ENCODE data around the gene MTX3. TPM values are rescaled to one million over a fixed set of nuclear protein-coding genes. Genes with fewer than 3 reads are reported as not detected.

MTX3 gene
- total and polyA plus RNA-seq, 4 donors, result 4.2 to 22.6 (median 9.1) TPM

GRCh38 chr5:79975422-79975821, 15.6 kb downstream of the MTX3 start:
- 98% methylated on average over 5 of the region's 5 CpGs for WGBS, 2 donors
- H3K4me1 ChIP-seq (ENCODE audit: control insufficient read depth in 5 of 5, insufficient read depth in 5 of 5, low read length in 5 of 5), result peaks cover 0 to 3% (median 0%) of the 10 kb centered on the region in 5 donors
- ATAC-seq (ENCODE audit: insufficient read depth, low FRiP score), result no peak
- no peak for DNase-seq
- no peak overlapping the region for H3K4me3 ChIP-seq
- H3K36me3 ChIP-seq (ENCODE audit: control insufficient read depth in 4 of 4, insufficient read depth in 4 of 4, low read length in 4 of 4), result peaks cover 0 to 13% (median 6%) of the 10 kb centered on the region in 4 donors
- peaks cover 0 to 2% (median 0%) of the 10 kb centered on the region in 3 donors for H3K27me3 ChIP-seq (ENCODE audit: control insufficient read depth in 3 of 3, insufficient read depth in 3 of 3, low read length in 2 of 3)
- no peak overlapping the region for H3K9ac ChIP-seq (ENCODE audit: insufficient read depth in 1 of 2, low read length in 2 of 2)
- H3K9me3 ChIP-seq (ENCODE audit: control insufficient read depth in 4 of 4, insufficient read depth in 3 of 4, low read length in 3 of 4), result no peaks in the 10 kb centered on the region
- H3K27ac ChIP-seq (ENCODE audit: low read depth in 1 of 2, low read length in 1 of 2), result no peak overlapping the region
- TF ChIP-seq CTCF (IDR thresholded peaks at IDR 0.05; ENCODE audit: control extremely low read depth, extremely low read depth), result no peak

- Histone ChIP-seq H3K27me3 (ENCODE audit: control insufficient read depth in 3 of 3, insufficient read depth in 3 of 3, low read length in 2 of 3) (peaks cover 0 to 2% (median 0%) of the 10 kb centered on the region in 3 donors), H3K36me3 (ENCODE audit: control insufficient read depth in 4 of 4, insufficient read depth in 4 of 4, low read length in 4 of 4) (peaks cover 0 to 13% (median 6%) of the 10 kb centered on the region in 4 donors), H3K27ac (ENCODE audit: low read depth in 1 of 2, low read length in 1 of 2) (no peak overlapping the region), H3K4me1 (ENCODE audit: control insufficient read depth in 5 of 5, insufficient read depth in 5 of 5, low read length in 5 of 5) (peaks cover 0 to 3% (median 0%) of the 10 kb centered on the region in 5 donors), H3K9ac (ENCODE audit: insufficient read depth in 1 of 2, low read length in 2 of 2) (no peak overlapping the region), H3K9me3 (ENCODE audit: control insufficient read depth in 4 of 4, insufficient read depth in 3 of 4, low read length in 3 of 4) (no peaks in the 10 kb centered on the region), H3K4me3 (no peak overlapping the region)
- WGBS, 2 donors, result 87 to 91% methylated on average over 2 of the region's 2 CpGs
- ATAC-seq (ENCODE audit: insufficient read depth, low FRiP score), result no peak
- DNase-seq, result peak in 2 of 3 donors; percentile 1 to 19
- TF ChIP-seq CTCF (IDR thresholded peaks at IDR 0.05; ENCODE audit: control extremely low read depth, extremely low read depth), result no peak
These were observed 16.2 kb downstream of the MTX3 start for GRCh38 chr5:79974886-79975285.

DNA sequence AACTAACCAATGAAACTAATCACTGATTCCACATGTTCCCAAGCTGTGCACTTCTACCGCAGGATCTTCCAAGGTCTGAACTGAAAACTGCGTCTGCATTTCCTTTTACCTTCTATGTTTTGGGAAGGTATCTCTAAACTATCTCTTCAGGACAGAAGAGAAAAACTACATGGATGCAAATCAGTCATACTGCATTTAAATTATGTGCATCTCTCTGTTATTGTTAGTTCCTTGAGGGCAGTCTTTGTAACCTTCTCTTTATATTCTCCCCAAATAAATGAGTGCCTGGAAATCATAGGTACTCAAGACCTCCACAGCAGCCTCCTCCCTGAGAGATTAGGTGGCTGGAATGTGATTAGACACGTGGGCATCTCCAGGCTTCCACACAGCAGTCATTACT, 17.1 kb downstream of the MTX3 start:
- ATAC-seq (ENCODE audit: insufficient read depth, low FRiP score), result no peak
- no peaks in the 10 kb centered on the region for H3K9me3 ChIP-seq (ENCODE audit: control insufficient read depth in 4 of 4, insufficient read depth in 3 of 4, low read length in 3 of 4)
- H3K27ac ChIP-seq (ENCODE audit: low read depth in 1 of 2, low read length in 1 of 2), result no peak overlapping the region
- no peak for DNase-seq
- TF ChIP-seq CTCF (IDR thresholded peaks at IDR 0.05; ENCODE audit: control extremely low read depth, extremely low read depth), result no peak
- H3K27me3 ChIP-seq (ENCODE audit: control insufficient read depth in 3 of 3, insufficient read depth in 3 of 3, low read length in 2 of 3), result peaks cover 0 to 2% (median 0%) of the 10 kb centered on the region in 3 donors
- H3K4me3 ChIP-seq, result no peak overlapping the region
- 80 to 82% methylated on average over 3 of the region's 3 CpGs for WGBS, 2 donors
- peaks cover 0 to 13% (median 6%) of the 10 kb centered on the region in 4 donors for H3K36me3 ChIP-seq (ENCODE audit: control insufficient read depth in 4 of 4, insufficient read depth in 4 of 4, low read length in 4 of 4)
- peaks cover 0 to 3% (median 0%) of the 10 kb centered on the region in 5 donors for H3K4me1 ChIP-seq (ENCODE audit: control insufficient read depth in 5 of 5, insufficient read depth in 5 of 5, low read length in 5 of 5)
- no peak overlapping the region for H3K9ac ChIP-seq (ENCODE audit: insufficient read depth in 1 of 2, low read length in 2 of 2)

DNA sequence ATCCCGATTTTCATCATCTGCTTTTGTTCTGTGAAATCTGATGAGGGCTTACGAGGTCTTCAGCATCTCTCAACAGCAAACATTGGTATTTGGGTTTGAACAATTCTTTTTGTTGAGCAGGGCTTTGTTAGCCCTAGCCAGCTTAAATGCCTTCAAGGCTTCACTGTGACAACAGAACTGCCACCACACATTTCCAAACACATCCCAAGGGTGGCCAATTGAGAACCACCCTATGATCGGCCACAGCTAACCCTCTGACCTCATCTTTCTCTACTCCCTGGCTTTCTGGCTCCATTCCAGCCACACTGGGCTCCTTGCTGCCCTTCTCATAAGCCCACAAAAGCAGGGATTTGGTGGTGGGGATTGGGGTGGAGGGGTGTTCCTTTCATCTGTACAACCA, 17.6 kb downstream of the MTX3 start:
- no peak for ATAC-seq (ENCODE audit: insufficient read depth, low FRiP score)
- Histone ChIP-seq H3K36me3 (ENCODE audit: control insufficient read depth in 4 of 4, insufficient read depth in 4 of 4, low read length in 4 of 4) (peaks cover 0 to 13% (median 4%) of the 10 kb centered on the region in 4 donors), H3K27me3 (ENCODE audit: control insufficient read depth in 3 of 3, insufficient read depth in 3 of 3, low read length in 2 of 3) (peaks cover 0 to 2% (median 0%) of the 10 kb centered on the region in 3 donors), H3K27ac (ENCODE audit: low read depth in 1 of 2, low read length in 1 of 2) (no peak overlapping the region), H3K9ac (ENCODE audit: insufficient read depth in 1 of 2, low read length in 2 of 2) (no peak overlapping the region), H3K4me1 (ENCODE audit: control insufficient read depth in 5 of 5, insufficient read depth in 5 of 5, low read length in 5 of 5) (peaks cover 0 to 3% (median 0%) of the 10 kb centered on the region in 5 donors), H3K9me3 (ENCODE audit: control insufficient read depth in 4 of 4, insufficient read depth in 3 of 4, low read length in 3 of 4) (no peaks in the 10 kb centered on the region), H3K4me3 (no peak overlapping the region)
- WGBS, 2 donors, result 71 to 86% methylated on average over 3 of the region's 3 CpGs
- DNase-seq, result no peak
- no peak for TF ChIP-seq CTCF (IDR thresholded peaks at IDR 0.05; ENCODE audit: control extremely low read depth, extremely low read depth)

Data from lung (tissue), 12 donors.